Transverse colon (tissue), 4 donors: ENCODE results near the gene ZNF777.

ENCODE experiments used
- EP300 ChIP-seq: sonication (generic); formaldehyde crosslinking; IDR thresholded peaks from one replicate; pipeline ENCODE4 v1.6.1; 2017; ENCODE audit warnings: antibody characterized with exemption, low read depth
- POLR2A ChIP-seq: fragments of 450-650 bp; IDR thresholded peaks from one replicate; pipeline ENCODE4 v1.6.1; 2016; ENCODE audit warnings: antibody characterized with exemption, mild to moderate bottlenecking, moderate library complexity
- POLR2AphosphoS5 ChIP-seq, 3 donors: sonication (generic); formaldehyde crosslinking; IDR thresholded peaks; one replicate each; pipeline ENCODE4 v1.6.1; 2016; ENCODE audit warnings: antibody characterized with exemption in 3 of 3
- TF ChIP-seq, protein P1 (sequence below), 5 experiments: fragments of 200-600 bp in 3 of 5; fragments of 450-650 bp in 2 of 5; sonication (generic) in 3 of 5; IDR thresholded peaks; 1 replicate in 2 of 5; 2 replicates in 3 of 5; pipeline ENCODE4 v1.5.1; 2016 to 2017; ENCODE audit warnings: antibody characterized with exemption in 5 of 5, inconsistent platforms in 3 of 5, mild to moderate bottlenecking in 2 of 5, moderate library complexity in 1 of 5

DNA sequence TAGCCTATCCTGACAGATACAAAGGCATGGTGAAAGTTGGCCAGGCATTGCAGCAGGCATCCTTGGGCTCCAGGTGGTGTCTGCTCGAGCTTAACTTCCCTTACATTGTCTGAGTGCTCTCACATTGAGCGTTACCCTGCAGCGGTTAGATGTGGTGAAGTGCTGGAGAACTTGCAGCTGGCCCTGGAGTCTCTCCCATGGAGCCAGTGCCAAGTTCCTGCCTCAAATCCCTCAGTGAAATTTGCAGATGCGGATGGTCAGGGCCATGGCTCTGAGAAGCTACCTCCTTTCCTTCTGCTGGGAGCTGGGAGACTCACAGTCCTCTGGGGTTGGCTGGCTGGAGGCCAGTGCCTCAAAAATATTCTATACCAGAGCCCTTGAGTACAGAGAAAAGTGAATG is 40.0 kb upstream of the ZNF777 start:
- TF ChIP-seq, protein P1, sequence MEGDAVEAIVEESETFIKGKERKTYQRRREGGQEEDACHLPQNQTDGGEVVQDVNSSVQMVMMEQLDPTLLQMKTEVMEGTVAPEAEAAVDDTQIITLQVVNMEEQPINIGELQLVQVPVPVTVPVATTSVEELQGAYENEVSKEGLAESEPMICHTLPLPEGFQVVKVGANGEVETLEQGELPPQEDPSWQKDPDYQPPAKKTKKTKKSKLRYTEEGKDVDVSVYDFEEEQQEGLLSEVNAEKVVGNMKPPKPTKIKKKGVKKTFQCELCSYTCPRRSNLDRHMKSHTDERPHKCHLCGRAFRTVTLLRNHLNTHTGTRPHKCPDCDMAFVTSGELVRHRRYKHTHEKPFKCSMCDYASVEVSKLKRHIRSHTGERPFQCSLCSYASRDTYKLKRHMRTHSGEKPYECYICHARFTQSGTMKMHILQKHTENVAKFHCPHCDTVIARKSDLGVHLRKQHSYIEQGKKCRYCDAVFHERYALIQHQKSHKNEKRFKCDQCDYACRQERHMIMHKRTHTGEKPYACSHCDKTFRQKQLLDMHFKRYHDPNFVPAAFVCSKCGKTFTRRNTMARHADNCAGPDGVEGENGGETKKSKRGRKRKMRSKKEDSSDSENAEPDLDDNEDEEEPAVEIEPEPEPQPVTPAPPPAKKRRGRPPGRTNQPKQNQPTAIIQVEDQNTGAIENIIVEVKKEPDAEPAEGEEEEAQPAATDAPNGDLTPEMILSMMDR (IDR thresholded peaks at IDR 0.05) = no peak
- TF ChIP-seq POLR2A (no peak), POLR2AphosphoS5 (IDR thresholded peaks at IDR 0.05) (no peak), EP300 (no peak)
